NOMO-1 (cell line): ENCODE measurements around the gene TBC1D22A.

Experiments used
- DNase-seq, 2 experiments: peaks; one replicate each; lab custom pipeline; 2025; ENCODE audit not compliant: unreplicated experiment in 2 of 2; lab: John Stamatoyannopoulos, UW

Gene TBC1D22A

GRCh38 chr22:47086596-47087248, 324.3 kb downstream of the TBC1D22A start:
- DNase-seq = no peak

GRCh38 chr22:47088480-47089158, 326.2 kb downstream of the TBC1D22A start:
- DNase-seq = no peak

GRCh38 chr22:47089374-47089773, 326.9 kb downstream of the TBC1D22A start:
- no peak for DNase-seq

- no peak for DNase-seq
Observed at GRCh38 chr22:47089796-47090460, 327.5 kb downstream of the TBC1D22A start.

GRCh38 chr22:47090591-47091245, 328.3 kb downstream of the TBC1D22A start:
- DNase-seq = no peak

- DNase-seq = no peak
Observed at GRCh38 chr22:47091246-47091651, 328.8 kb downstream of the TBC1D22A start.

GRCh38 chr22:47091921-47092700, 329.7 kb downstream of the TBC1D22A start:
- DNase-seq = no peak

- no peak for DNase-seq
Observed at GRCh38 chr22:47092896-47093311, 330.5 kb downstream of the TBC1D22A start.

- no peak for DNase-seq
Observed at GRCh38 chr22:47093720-47094119, 331.3 kb downstream of the TBC1D22A start.

GRCh38 chr22:47094861-47095330, 332.4 kb downstream of the TBC1D22A start:
- no peak for DNase-seq

GRCh38 chr22:47095395-47096122, 333.1 kb downstream of the TBC1D22A start:
- DNase-seq = no peak

GRCh38 chr22:47098121-47098520, 335.7 kb downstream of the TBC1D22A start:
- DNase-seq = no peak

GRCh38 chr22:47098554-47098953, 336.1 kb downstream of the TBC1D22A start:
- no peak for DNase-seq

- no peak for DNase-seq
Observed at GRCh38 chr22:47100019-47100418, 337.6 kb downstream of the TBC1D22A start.

- no peak for DNase-seq
Observed at GRCh38 chr22:47100646-47101200, 338.3 kb downstream of the TBC1D22A start.

- no peak for DNase-seq
Observed at GRCh38 chr22:47101321-47101885, 339.0 kb downstream of the TBC1D22A start.

GRCh38 chr22:47102081-47102480, 339.6 kb downstream of the TBC1D22A start:
- DNase-seq = no peak

- no peak for DNase-seq
Observed at GRCh38 chr22:47102648-47103047, 340.2 kb downstream of the TBC1D22A start.

GRCh38 chr22:47105085-47105484, 342.6 kb downstream of the TBC1D22A start:
- no peak for DNase-seq
